ENCODE measurements around the gene ARSI.

Gene ARSI

DNA sequence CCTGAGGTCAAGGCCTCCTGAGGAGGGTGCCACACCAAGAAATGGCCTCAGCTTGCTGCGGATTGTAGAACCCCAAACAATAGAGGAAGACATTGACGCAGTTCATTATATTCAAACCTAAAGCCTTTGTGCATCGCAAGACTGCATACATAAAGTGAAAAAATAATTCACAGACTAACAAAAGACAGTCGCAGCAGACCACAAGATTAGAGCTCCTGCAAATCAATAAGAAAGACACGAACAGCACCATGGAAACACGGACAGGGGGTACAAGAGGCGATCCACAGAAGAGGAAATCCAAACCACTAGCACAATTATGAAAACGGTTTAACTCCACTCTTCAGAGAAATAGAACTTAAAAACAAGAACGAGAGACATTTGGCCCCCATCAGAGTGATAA lies 44.7 kb upstream of the ARSI start:
- H4K20me1 ChIP-seq (ENCODE audit: low read depth, low read length) = no peaks in the 10 kb centered on the region
- H3K9me2 ChIP-seq (replicated peaks; ENCODE audit: insufficient read depth, low read length) = no peaks in the 10 kb centered on the region
- TF ChIP-seq, protein P1, sequence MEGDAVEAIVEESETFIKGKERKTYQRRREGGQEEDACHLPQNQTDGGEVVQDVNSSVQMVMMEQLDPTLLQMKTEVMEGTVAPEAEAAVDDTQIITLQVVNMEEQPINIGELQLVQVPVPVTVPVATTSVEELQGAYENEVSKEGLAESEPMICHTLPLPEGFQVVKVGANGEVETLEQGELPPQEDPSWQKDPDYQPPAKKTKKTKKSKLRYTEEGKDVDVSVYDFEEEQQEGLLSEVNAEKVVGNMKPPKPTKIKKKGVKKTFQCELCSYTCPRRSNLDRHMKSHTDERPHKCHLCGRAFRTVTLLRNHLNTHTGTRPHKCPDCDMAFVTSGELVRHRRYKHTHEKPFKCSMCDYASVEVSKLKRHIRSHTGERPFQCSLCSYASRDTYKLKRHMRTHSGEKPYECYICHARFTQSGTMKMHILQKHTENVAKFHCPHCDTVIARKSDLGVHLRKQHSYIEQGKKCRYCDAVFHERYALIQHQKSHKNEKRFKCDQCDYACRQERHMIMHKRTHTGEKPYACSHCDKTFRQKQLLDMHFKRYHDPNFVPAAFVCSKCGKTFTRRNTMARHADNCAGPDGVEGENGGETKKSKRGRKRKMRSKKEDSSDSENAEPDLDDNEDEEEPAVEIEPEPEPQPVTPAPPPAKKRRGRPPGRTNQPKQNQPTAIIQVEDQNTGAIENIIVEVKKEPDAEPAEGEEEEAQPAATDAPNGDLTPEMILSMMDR (IDR thresholded peaks at IDR 0.05; ENCODE audit: insufficient read depth, low read length, poor library complexity, severe bottlenecking) = no peak
- TF ChIP-seq EZH2phosphoT487 (conservative IDR thresholded peaks at IDR 0.05; ENCODE audit: low read length) = no peak
- no peaks in the 10 kb centered on the region for H3K36me3 ChIP-seq (ENCODE audit: low read length)
- H3K9ac ChIP-seq (ENCODE audit: low read length) = no peak overlapping the region
- no peak overlapping the region for H3K4me2 ChIP-seq (ENCODE audit: low read depth, low read length, poor library complexity, severe bottlenecking)
- H3K79me2 ChIP-seq (ENCODE audit: insufficient read depth, low read length) = no peaks in the 10 kb centered on the region
- H3K27ac ChIP-seq (ENCODE audit: low read depth, low read length) = no peak overlapping the region
- H3K4me3 ChIP-seq (ENCODE audit: insufficient read depth, low read length, poor library complexity, severe bottlenecking) = no peak overlapping the region
- H3K9me3 ChIP-seq (ENCODE audit: insufficient read depth, low read length) = no peaks in the 10 kb centered on the region
- H3K27me3 ChIP-seq (ENCODE audit: low read length) = no peaks in the 10 kb centered on the region
- no peaks in the 10 kb centered on the region for H3F3A ChIP-seq (ENCODE audit: insufficient read depth)
- no peak overlapping the region for H2AFZ ChIP-seq (ENCODE audit: low read depth, low read length, severe bottlenecking)

DNA sequence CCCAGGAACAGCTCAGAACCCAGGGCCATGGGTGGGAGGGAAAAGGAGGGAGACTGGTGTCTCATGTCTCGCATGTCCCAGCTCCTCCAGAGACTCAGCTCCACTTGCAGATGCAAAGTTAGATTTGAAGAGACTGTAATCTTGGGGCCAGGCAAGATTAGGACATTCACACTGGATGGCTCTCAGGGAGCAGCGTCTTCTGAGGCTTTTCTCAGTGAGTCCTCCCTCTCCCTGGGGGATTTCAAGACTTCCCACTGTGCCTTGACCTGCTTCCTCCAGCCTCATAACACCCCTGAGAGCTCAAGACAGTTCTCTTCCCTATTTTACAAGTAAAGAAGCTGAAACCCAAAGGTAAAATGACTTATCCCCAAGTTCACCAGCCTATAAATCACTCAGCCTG lies 44.3 kb upstream of the ARSI start:
- Histone ChIP-seq H3K9ac (ENCODE audit: low read length) (no peak overlapping the region), H4K20me1 (ENCODE audit: low read depth, low read length) (no peaks in the 10 kb centered on the region), H3K27ac (ENCODE audit: low read depth, low read length) (no peak overlapping the region), H3K4me2 (ENCODE audit: low read depth, low read length, poor library complexity, severe bottlenecking) (no peak overlapping the region), H2AFZ (ENCODE audit: low read depth, low read length, severe bottlenecking) (no peak overlapping the region), H3K9me3 (ENCODE audit: insufficient read depth, low read length) (no peaks in the 10 kb centered on the region), H3K9me2 (replicated peaks; ENCODE audit: insufficient read depth, low read length) (no peaks in the 10 kb centered on the region), H3K36me3 (ENCODE audit: low read length) (no peaks in the 10 kb centered on the region), H3K27me3 (ENCODE audit: low read length) (no peaks in the 10 kb centered on the region), H3K79me2 (ENCODE audit: insufficient read depth, low read length) (no peaks in the 10 kb centered on the region), H3F3A (ENCODE audit: insufficient read depth) (no peaks in the 10 kb centered on the region), H3K4me3 (ENCODE audit: insufficient read depth, low read length, poor library complexity, severe bottlenecking) (no peak overlapping the region)
- TF ChIP-seq, protein P1 (IDR thresholded peaks at IDR 0.05; ENCODE audit: insufficient read depth, low read length, poor library complexity, severe bottlenecking) = no peak
- no peak for TF ChIP-seq EZH2phosphoT487 (conservative IDR thresholded peaks at IDR 0.05; ENCODE audit: low read length)

DNA sequence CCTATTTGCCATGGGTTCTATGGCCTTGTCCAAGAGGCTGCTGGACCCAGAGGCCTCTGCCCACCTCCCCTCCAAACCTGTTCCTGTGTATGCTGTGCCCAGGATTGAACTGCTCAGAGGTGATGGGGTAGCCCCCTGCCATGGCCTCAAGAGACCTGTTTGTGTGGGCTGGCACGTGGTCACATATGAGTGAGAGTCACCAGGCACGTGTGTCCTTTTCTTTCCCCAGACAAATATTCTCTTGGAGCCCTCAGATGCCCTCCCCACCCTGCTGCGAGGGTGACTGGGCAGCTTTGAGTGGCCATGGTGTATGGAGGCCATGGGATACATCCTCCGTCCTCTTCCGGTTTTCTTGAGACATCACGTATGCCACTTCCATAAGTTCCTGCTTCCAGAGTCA lies 43.9 kb upstream of the ARSI start:
- Histone ChIP-seq H3K9me2 (replicated peaks; ENCODE audit: insufficient read depth, low read length) (no peaks in the 10 kb centered on the region), H2AFZ (ENCODE audit: low read depth, low read length, severe bottlenecking) (no peak overlapping the region), H3K27me3 (ENCODE audit: low read length) (no peaks in the 10 kb centered on the region), H3K4me2 (ENCODE audit: low read depth, low read length, poor library complexity, severe bottlenecking) (no peak overlapping the region), H3K27ac (ENCODE audit: low read depth, low read length) (no peak overlapping the region), H3F3A (ENCODE audit: insufficient read depth) (no peaks in the 10 kb centered on the region), H3K79me2 (ENCODE audit: insufficient read depth, low read length) (no peaks in the 10 kb centered on the region), H3K9ac (ENCODE audit: low read length) (no peak overlapping the region), H3K4me3 (ENCODE audit: insufficient read depth, low read length, poor library complexity, severe bottlenecking) (no peak overlapping the region), H3K9me3 (ENCODE audit: insufficient read depth, low read length) (no peaks in the 10 kb centered on the region), H3K36me3 (ENCODE audit: low read length) (no peaks in the 10 kb centered on the region), H4K20me1 (ENCODE audit: low read depth, low read length) (no peaks in the 10 kb centered on the region)
- TF ChIP-seq, protein P1 (IDR thresholded peaks at IDR 0.05; ENCODE audit: insufficient read depth, low read length, poor library complexity, severe bottlenecking) = no peak
- TF ChIP-seq EZH2phosphoT487 (conservative IDR thresholded peaks at IDR 0.05; ENCODE audit: low read length) = no peak

Data from SU-DHL-6 (cell line).